HEK293T (cell line): ENCODE results near the gene ABHD18.

Experiments used
- CTBP1 ChIP-seq: fragments of 450-650 bp; IDR thresholded peaks from 2 replicates; pipeline ENCODE4 v1.6.1; 2016; ENCODE audit warnings: borderline replicate concordance
- SUZ12 ChIP-seq: fragments of 450-650 bp; IDR thresholded peaks from 2 replicates; pipeline ENCODE4 v1.6.1; 2016; ENCODE audit warnings: mild to moderate bottlenecking
- TARDBP ChIP-seq: fragments of 450-650 bp; IDR thresholded peaks from 2 replicates; pipeline ENCODE4 v1.6.1; 2016
- TF ChIP-seq, protein P1 (sequence below): fragments of 450-650 bp; IDR thresholded peaks from 2 replicates; pipeline ENCODE4 v1.6.1; 2016

DNA sequence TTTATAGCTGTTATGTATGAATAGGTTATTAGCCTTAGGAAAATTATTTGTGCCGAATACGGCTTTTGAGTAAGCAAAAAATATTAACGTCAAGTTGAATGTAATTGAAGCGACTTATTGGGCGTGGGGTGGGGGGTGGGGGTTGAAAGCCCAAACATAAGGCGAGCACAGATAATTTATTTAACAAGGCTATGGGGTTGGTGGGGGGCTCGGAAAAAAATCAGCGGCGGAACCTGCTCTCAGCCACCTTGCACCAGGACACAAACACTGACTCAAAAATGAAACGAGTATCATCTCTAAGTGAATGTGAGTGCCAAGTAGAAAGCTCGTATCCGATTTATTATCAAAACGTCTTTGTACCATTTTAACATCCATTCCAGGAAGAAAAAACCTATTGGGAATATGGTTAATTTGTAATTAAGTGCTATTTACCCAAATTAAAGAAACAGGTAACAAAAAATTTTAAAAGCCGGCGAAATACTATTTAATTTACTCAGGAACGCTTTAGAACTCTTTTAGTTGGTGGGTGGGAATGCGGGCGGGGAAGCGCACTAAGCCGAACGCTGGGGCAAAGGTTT is 95.0 kb downstream of the ABHD18 start:
- TF ChIP-seq TARDBP (no peak), SUZ12 (no peak), CTBP1 (no peak)
- TF ChIP-seq, protein P1, sequence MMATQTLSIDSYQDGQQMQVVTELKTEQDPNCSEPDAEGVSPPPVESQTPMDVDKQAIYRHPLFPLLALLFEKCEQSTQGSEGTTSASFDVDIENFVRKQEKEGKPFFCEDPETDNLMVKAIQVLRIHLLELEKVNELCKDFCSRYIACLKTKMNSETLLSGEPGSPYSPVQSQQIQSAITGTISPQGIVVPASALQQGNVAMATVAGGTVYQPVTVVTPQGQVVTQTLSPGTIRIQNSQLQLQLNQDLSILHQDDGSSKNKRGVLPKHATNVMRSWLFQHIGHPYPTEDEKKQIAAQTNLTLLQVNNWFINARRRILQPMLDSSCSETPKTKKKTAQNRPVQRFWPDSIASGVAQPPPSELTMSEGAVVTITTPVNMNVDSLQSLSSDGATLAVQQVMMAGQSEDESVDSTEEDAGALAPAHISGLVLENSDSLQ = no peak
